ENCODE measurements around the gene SPRED2. TPM values are rescaled to one million over a fixed set of nuclear protein-coding genes. Genes with fewer than 3 reads are reported as not detected.

SPRED2 gene
- total and polyA plus RNA-seq, 2 of the 8 experiments (the other 6 are each of a cell fraction or from before 2014, with no cell fraction given), result 15.3 to 22.5 TPM

DNA sequence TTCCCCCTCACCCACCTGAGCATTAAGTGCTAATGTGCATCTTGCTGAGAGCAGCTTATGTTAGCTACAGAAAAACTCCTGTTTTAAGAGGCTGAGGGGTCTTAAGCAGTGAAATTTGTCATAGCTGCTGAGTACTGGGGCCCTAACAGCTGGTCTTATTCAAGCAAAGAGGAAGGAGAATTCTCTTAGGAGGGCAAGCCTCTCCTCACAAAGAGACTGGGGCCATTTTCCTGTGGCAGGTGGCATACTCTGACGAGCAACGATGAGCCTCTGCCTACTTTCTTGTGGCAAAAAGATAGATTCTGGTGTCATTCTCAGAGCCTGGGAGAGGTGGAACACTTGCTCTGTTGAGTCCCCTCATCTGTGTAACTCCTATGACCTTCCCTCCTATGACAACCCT lies 53.2 kb downstream of the SPRED2 start:
- H3K79me1 ChIP-seq (ENCODE audit: low read depth, low read length), result peaks cover 6% of the 10 kb centered on the region
- H3K4me3 ChIP-seq (ENCODE audit: extremely low read depth in 1 of 4, insufficient read depth in 2 of 4, low read depth in 3 of 4, low read length in 4 of 4), result no peak overlapping the region
- no peak overlapping the region for H2BK15ac ChIP-seq (ENCODE audit: low read length)
- no peak overlapping the region for H2BK120ac ChIP-seq (replicated peaks; ENCODE audit: low read depth, low read length)
- H3K9ac ChIP-seq (replicated peaks in 1 of 4; ENCODE audit: extremely low read depth in 1 of 4, low read depth in 3 of 4, low read length in 3 of 4), result no peak overlapping the region
- H2BK5ac ChIP-seq (ENCODE audit: low read depth, low read length), result no peak overlapping the region
- ChIA-PET POLR2A (ENCODE audit: partially characterized antibody) (no interaction called here), CTCF (ENCODE audit: partially characterized antibody) (interaction anchor here (0.9 to 1.9 kb wide), 4 partner anchors 9 to 42 kb away, joined by 3 to 6 read pairs (median 4); no protein-coding TSS in a partner anchor)
- no peak overlapping the region for H3K4ac ChIP-seq (replicated peaks; ENCODE audit: insufficient read length, low read depth, low read length)
- H2BK20ac ChIP-seq (ENCODE audit: low read length), result no peak overlapping the region
- no peak overlapping the region for H3K18ac ChIP-seq (ENCODE audit: extremely low read depth, low read length)
- no peak overlapping the region for H3K23ac ChIP-seq (ENCODE audit: insufficient read length)
- FAIRE-seq (no peak), DNase-seq (ENCODE audit: low read depth in 1 of 2, low spot score in 2 of 2) (no peak)
- H3K27me3 ChIP-seq (replicated peaks in 1 of 4; ENCODE audit: control insufficient read depth in 3 of 4, extremely low read depth in 1 of 4, insufficient read depth in 3 of 4, low read length in 3 of 4), result no peaks in the 10 kb centered on the region
- no peak overlapping the region for H3K14ac ChIP-seq (ENCODE audit: insufficient read length)
- no peak overlapping the region for H2BK12ac ChIP-seq (ENCODE audit: low read depth, low read length)
- TF ChIP-seq KDM1A (IDR thresholded peaks at IDR 0.05; ENCODE audit: borderline replicate concordance, low read length) (no peak), CTBP2 (IDR thresholded peaks at IDR 0.05; ENCODE audit: borderline replicate concordance, insufficient read depth, insufficient read length, low read length) (no peak), SIRT6 (IDR thresholded peaks at IDR 0.05; ENCODE audit: low read length) (no peak), BRCA1 (IDR thresholded peaks at IDR 0.05; ENCODE audit: low read depth, low read length) (no peak), KDM4A (IDR thresholded peaks at IDR 0.05; ENCODE audit: low read depth, low read length, severe bottlenecking) (no peak), SIX5 (IDR thresholded peaks at IDR 0.05; ENCODE audit: low read depth, low read length) (no peak), RAD21 (IDR thresholded peaks at IDR 0.05 in 1 of 2, conservative IDR thresholded peaks at IDR 0.05 in 1 of 2; ENCODE audit: low read depth in 2 of 2, low read length in 2 of 2) (no peak), CREB1 (IDR thresholded peaks at IDR 0.05) (no peak), CEBPB (IDR thresholded peaks at IDR 0.05; ENCODE audit: low read depth, low read length) (no peak), SUZ12 (IDR thresholded peaks at IDR 0.05; ENCODE audit: low read length) (no peak), JUND (IDR thresholded peaks at IDR 0.05; ENCODE audit: low read length) (no peak), RXRA (IDR thresholded peaks at IDR 0.05; ENCODE audit: insufficient read depth, low read depth, low read length) (no peak), FOSL1 (IDR thresholded peaks at IDR 0.05; ENCODE audit: insufficient read depth, low read depth, low read length) (no peak), TCF12 (IDR thresholded peaks at IDR 0.05; ENCODE audit: low read depth, low read length) (no peak)
- no peaks in the 10 kb centered on the region for H3K36me3 ChIP-seq (ENCODE audit: control insufficient read depth in 2 of 4, insufficient read depth in 4 of 4, low read length in 3 of 4)
- no peak overlapping the region for H3K27ac ChIP-seq (ENCODE audit: low read depth, low read length)
- H4K8ac ChIP-seq (ENCODE audit: extremely low read depth, insufficient read depth, low read length), result no peak overlapping the region
- no peaks in the 10 kb centered on the region; a peak in 2 of 4 replicates for H3K79me2 ChIP-seq (ENCODE audit: control insufficient read depth in 1 of 2, insufficient read depth in 2 of 2, low read length in 2 of 2)
- no peak overlapping the region for H2AK5ac ChIP-seq (ENCODE audit: low read depth, low read length)
- no peak overlapping the region for H4K91ac ChIP-seq (replicated peaks; ENCODE audit: insufficient read length, low read length)
- H3K4me1 ChIP-seq (replicated peaks in 1 of 4; ENCODE audit: control insufficient read depth in 3 of 4, insufficient read depth in 4 of 4, low read length in 3 of 4), result peaks cover 0 to 5% (median 3%) of the 10 kb centered on the region in 4 experiments; a peak in 2 of 7 replicates
- 100% methylated on average over 2 of the region's 2 CpGs; no CpG with 5 or more reads in 1 of the 2 experiments for WGBS, 2 experiments (ENCODE audit: extremely low coverage in 1 of 2, insufficient coverage in 1 of 2, insufficient read length in 1 of 2, insufficient replicate concordance in 2 of 2, low coverage in 1 of 2, low lambda C conversion rate in 2 of 2, missing lambda C conversion rate in 1 of 2)
- H4K5ac ChIP-seq (ENCODE audit: insufficient read length, low read depth, low read length), result no peak overlapping the region
- no peaks in the 10 kb centered on the region for H3K9me3 ChIP-seq (ENCODE audit: insufficient read depth in 2 of 2, low read depth in 1 of 2, low read length in 1 of 2)
- no peaks in the 10 kb centered on the region for H3K23me2 ChIP-seq (ENCODE audit: low read depth, low read length)
- no peak overlapping the region for H3K4me2 ChIP-seq (ENCODE audit: insufficient read depth in 1 of 2, low read depth in 2 of 2, low read length in 2 of 2)
- no peak overlapping the region for H2AFZ ChIP-seq (ENCODE audit: low read length)
- peaks cover 3 to 11% of the 10 kb centered on the region in 2 experiments for H4K20me1 ChIP-seq (replicated peaks in 1 of 2; ENCODE audit: control insufficient read depth in 1 of 2, insufficient read depth in 2 of 2, low read length in 2 of 2)
- H3K56ac ChIP-seq (replicated peaks; ENCODE audit: insufficient read length, low read depth, low read length), result no peak overlapping the region

Measured in H1 (cell line).